PC-9 (cell line): ENCODE results near the gene SLC4A2. TPM values are rescaled to one million over a fixed set of nuclear protein-coding genes. Genes with fewer than 3 reads are reported as not detected.

Source experiments
- BruUV-seq: library from RNA; stranded (reverse); fragments of 400-500 nt; replicated peaks from 2 replicates; lab custom pipeline; 2021; lab: Mats Ljungman, UMichigan
- CTCF ChIA-PET: fragments of 300-600 bp; sonication (Branson Sonifier 250); formaldehyde crosslinking; loops from one replicate; lab custom pipeline; 2022; ENCODE audit warnings: antibody characterized with exemption; lab: Charles Lee
- POLR2A ChIA-PET: fragments of 300-600 bp; sonication (Branson Sonifier 250); formaldehyde crosslinking; loops from one replicate; lab custom pipeline; 2022; ENCODE audit warnings: antibody characterized with exemption; ENCODE audit not compliant: unreplicated experiment; lab: Charles Lee
- DNase-seq, 2 experiments: peaks; one replicate each; pipeline versions ENCODE4 v3.0.0 to v3.0.0-alpha.2; 2015 to 2022; ENCODE audit warnings: mixed read lengths in 1 of 2
- H2AFZ ChIP-seq: fragments of 200-600 bp; sonication (generic); 2 replicates; pipeline ENCODE4 v1.8.1; 2017; ENCODE audit warnings: antibody characterized with exemption
- H3F3A ChIP-seq: fragments of 200-600 bp; sonication (generic); 2 replicates; pipeline ENCODE4 v1.8.1; 2017; ENCODE audit warnings: antibody characterized with exemption, mild to moderate bottlenecking, low read depth; ENCODE audit not compliant: insufficient read depth
- H3K27ac ChIP-seq: fragments of 200-600 bp; sonication (generic); 2 replicates; pipeline ENCODE4 v1.6.1; 2016; ENCODE audit warnings: mixed run types
- H3K27me3 ChIP-seq: fragments of 200-600 bp; sonication (generic); 2 replicates; pipeline ENCODE4 v1.6.1; 2016; ENCODE audit warnings: low read depth, mixed run types; ENCODE audit not compliant: insufficient read depth
- H3K36me3 ChIP-seq: fragments of 200-600 bp; sonication (generic); 2 replicates; pipeline ENCODE4 v1.6.1; 2016; ENCODE audit warnings: low read depth, mixed run types
- H3K4me1 ChIP-seq: fragments of 200-600 bp; sonication (generic); replicated peaks from 2 replicates; pipeline ENCODE4 v1.6.1; 2016; ENCODE audit warnings: mixed run types; ENCODE audit not compliant: insufficient read depth
- H3K4me2 ChIP-seq: fragments of 200-600 bp; sonication (generic); 2 replicates; pipeline ENCODE4 v1.6.1; 2017; ENCODE audit warnings: mixed run types
- H3K4me3 ChIP-seq: fragments of 200-600 bp; sonication (generic); 2 replicates; pipeline ENCODE4 v1.6.1; 2016; ENCODE audit warnings: mixed run types
- H3K79me2 ChIP-seq: fragments of 200-600 bp; sonication (generic); 2 replicates; pipeline ENCODE4 v1.6.1; 2017; ENCODE audit warnings: low read depth, mixed run types
- H3K9me2 ChIP-seq: fragments of 200-600 bp; sonication (generic); 2 replicates; pipeline ENCODE4 v1.8.1; 2017; ENCODE audit warnings: mild to moderate bottlenecking; ENCODE audit not compliant: insufficient read depth
- H3K9me3 ChIP-seq: fragments of 200-600 bp; sonication (generic); 2 replicates; pipeline ENCODE4 v1.8.1; 2016; ENCODE audit warnings: low read depth; ENCODE audit not compliant: insufficient read depth
- H4K20me1 ChIP-seq: fragments of 200-600 bp; sonication (generic); 2 replicates; pipeline ENCODE4 v1.8.1; 2017; ENCODE audit not compliant: insufficient read depth
- CTCF ChIP-seq: fragments of 200-600 bp; sonication (generic); conservative IDR thresholded peaks from 2 replicates; pipeline ENCODE4 v1.6.1; 2017; ENCODE audit warnings: mixed run types, antibody characterized with exemption, mild to moderate bottlenecking, moderate library complexity
- EZH2 ChIP-seq: fragments of 200-600 bp; sonication (generic); IDR thresholded peaks from 2 replicates; pipeline ENCODE4 v1.8.0; 2017; ENCODE audit warnings: antibody characterized with exemption, low read depth
- intact Hi-C: fragments of 100-400 bp; cut with micrococcal nuclease; formaldehyde crosslinking; loops from one replicate; pipeline ENCODE4 v1.10.0; 2022; ENCODE audit not compliant: unreplicated experiment
- total RNA-seq: library from RNA; stranded (reverse); gene quantifications from 2 replicates; pipeline ENCODE4 v1.2.3, GENCODE V29; 2021

SLC4A2 gene
- total RNA-seq, 1 experiment from 2014 or later, result 245 TPM

GRCh38 chr7:151035026-151035717 is 24.2 kb upstream of the SLC4A2 start:
- Histone ChIP-seq H4K20me1 (peaks cover 5% of the 10 kb centered on the region; the same call in 1 of the 2 replicates), H3K4me3 (no peak overlapping the region), H3K9me3 (no peaks in the 10 kb centered on the region), H3K27ac (no peak overlapping the region), H3F3A (peaks cover 23% of the 10 kb centered on the region), H3K9me2 (no peaks in the 10 kb centered on the region), H3K79me2 (peaks cover 8% of the 10 kb centered on the region; the same call in 1 of the 2 replicates), H3K4me2 (no peak overlapping the region), H3K4me1 (peaks cover 24% of the 10 kb centered on the region), H3K27me3 (no peaks in the 10 kb centered on the region), H2AFZ (no peak overlapping the region), H3K36me3 (no peaks in the 10 kb centered on the region; the same call in 1 of the 2 replicates)
- BruUV-seq, result no TSS peak
- CTCF ChIA-PET, result no interaction called here
- DNase-seq, result no peak
- POLR2A ChIA-PET, result no interaction called here
- intact Hi-C loops, result no loop called here
- TF ChIP-seq CTCF (no peak), EZH2 (no peak)

- no peaks in the 10 kb centered on the region for H3K9me2 ChIP-seq
Measured at GRCh38 chr7:151035902-151036301, 23.5 kb upstream of the SLC4A2 start.

More at GRCh38 chr7:151035902-151036301, 23.5 kb upstream of the SLC4A2 start:
- TF ChIP-seq CTCF, result no peak
- TF ChIP-seq EZH2, result no peak
- Histone ChIP-seq H3K9me3 (no peaks in the 10 kb centered on the region), H2AFZ (no peak overlapping the region), H3K4me1 (peaks cover 26% of the 10 kb centered on the region), H3K27ac (no peak overlapping the region), H3K27me3 (no peaks in the 10 kb centered on the region), H3K36me3 (no peaks in the 10 kb centered on the region; the same call in 1 of the 2 replicates), H3K4me2 (no peak overlapping the region), H3K79me2 (0 out of 2 replicates have a peak, but pooled peaks cover under 1% of the 10 kb centered on the region), H3K4me3 (no peak overlapping the region), H3F3A (peaks cover 25% of the 10 kb centered on the region), H4K20me1 (peaks cover 5% of the 10 kb centered on the region; the same call in 1 of the 2 replicates)
- DNase-seq, result no peak
- ChIA-PET CTCF (no interaction called here), POLR2A (no interaction called here)
- BruUV-seq, result no TSS peak
- intact Hi-C loops, result no loop called here
